ENCODE results near the gene PRSS53.

Gene PRSS53

GRCh38 chr16:31089199-31089598 lies 456 bp upstream of the PRSS53 start:
- H3K9me3 ChIP-seq (ENCODE audit: control insufficient read depth, low read length), result no peaks in the 10 kb centered on the region
- TF ChIP-seq, protein P1, sequence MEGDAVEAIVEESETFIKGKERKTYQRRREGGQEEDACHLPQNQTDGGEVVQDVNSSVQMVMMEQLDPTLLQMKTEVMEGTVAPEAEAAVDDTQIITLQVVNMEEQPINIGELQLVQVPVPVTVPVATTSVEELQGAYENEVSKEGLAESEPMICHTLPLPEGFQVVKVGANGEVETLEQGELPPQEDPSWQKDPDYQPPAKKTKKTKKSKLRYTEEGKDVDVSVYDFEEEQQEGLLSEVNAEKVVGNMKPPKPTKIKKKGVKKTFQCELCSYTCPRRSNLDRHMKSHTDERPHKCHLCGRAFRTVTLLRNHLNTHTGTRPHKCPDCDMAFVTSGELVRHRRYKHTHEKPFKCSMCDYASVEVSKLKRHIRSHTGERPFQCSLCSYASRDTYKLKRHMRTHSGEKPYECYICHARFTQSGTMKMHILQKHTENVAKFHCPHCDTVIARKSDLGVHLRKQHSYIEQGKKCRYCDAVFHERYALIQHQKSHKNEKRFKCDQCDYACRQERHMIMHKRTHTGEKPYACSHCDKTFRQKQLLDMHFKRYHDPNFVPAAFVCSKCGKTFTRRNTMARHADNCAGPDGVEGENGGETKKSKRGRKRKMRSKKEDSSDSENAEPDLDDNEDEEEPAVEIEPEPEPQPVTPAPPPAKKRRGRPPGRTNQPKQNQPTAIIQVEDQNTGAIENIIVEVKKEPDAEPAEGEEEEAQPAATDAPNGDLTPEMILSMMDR (IDR thresholded peaks at IDR 0.05), result no peak
- no peaks in the 10 kb centered on the region for H3K36me3 ChIP-seq (ENCODE audit: control insufficient read depth, insufficient read depth, low read length)

DNA sequence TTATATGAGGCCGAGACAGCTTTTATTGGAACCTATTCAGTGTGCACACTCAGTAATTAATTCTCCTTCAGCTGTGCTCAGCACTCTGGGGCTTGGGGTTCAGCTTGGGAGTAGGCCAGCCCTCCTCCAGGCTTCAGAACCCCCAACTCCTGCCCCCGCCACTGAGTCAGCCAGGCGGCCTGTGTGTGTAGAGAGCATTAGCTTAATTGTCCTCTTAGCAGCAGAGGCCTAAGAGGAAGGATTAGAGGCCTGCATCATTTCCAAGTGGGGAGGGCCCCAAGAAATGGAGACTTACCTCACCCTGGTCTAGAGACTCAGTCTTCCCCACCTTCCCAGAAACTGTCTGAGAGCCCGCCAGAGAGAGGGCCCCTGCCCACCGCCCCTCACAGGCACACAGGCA lies 772 bp downstream of the PRSS53 start:
- Histone ChIP-seq H3K79me2 (no peaks in the 10 kb centered on the region), H3K36me3 (ENCODE audit: control insufficient read depth, insufficient read depth, low read length) (no peaks in the 10 kb centered on the region), H3K27ac (no peak overlapping the region), H3K4me2 (ENCODE audit: low read length) (no peak overlapping the region), H3K4me1 (no peaks in the 10 kb centered on the region), H3K9ac (no peak overlapping the region), H2AFZ (no peak overlapping the region), H3K9me3 (ENCODE audit: control insufficient read depth, low read length) (no peaks in the 10 kb centered on the region), H3K27me3 (ENCODE audit: control insufficient read depth, insufficient read depth, low read length) (no peaks in the 10 kb centered on the region), H3K4me3 (ENCODE audit: low read depth, low read length) (no peak overlapping the region)
- TF ChIP-seq, protein P1 (IDR thresholded peaks at IDR 0.05), result no peak

More at GRCh38 chr16:31089199-31089598, 456 bp upstream of the PRSS53 start:
- Histone ChIP-seq H3K4me1 (no peaks in the 10 kb centered on the region), H3K9ac (no peak overlapping the region), H2AFZ (no peak overlapping the region), H3K4me3 (ENCODE audit: low read depth, low read length) (no peak overlapping the region), H3K4me2 (ENCODE audit: low read length) (no peak overlapping the region), H3K27ac (no peak overlapping the region), H3K27me3 (ENCODE audit: control insufficient read depth, insufficient read depth, low read length) (no peaks in the 10 kb centered on the region), H3K79me2 (no peaks in the 10 kb centered on the region)

GRCh38 chr16:31087481-31087880 lies 1.3 kb downstream of the PRSS53 start:
- Histone ChIP-seq H3K79me2 (no peaks in the 10 kb centered on the region), H3K4me1 (no peaks in the 10 kb centered on the region), H3K27ac (no peak overlapping the region), H3K4me3 (ENCODE audit: low read depth, low read length) (no peak overlapping the region), H2AFZ (no peak overlapping the region), H3K9me3 (ENCODE audit: control insufficient read depth, low read length) (no peaks in the 10 kb centered on the region), H3K4me2 (ENCODE audit: low read length) (no peak overlapping the region), H3K9ac (no peak overlapping the region), H3K36me3 (ENCODE audit: control insufficient read depth, insufficient read depth, low read length) (no peaks in the 10 kb centered on the region), H3K27me3 (ENCODE audit: control insufficient read depth, insufficient read depth, low read length) (no peaks in the 10 kb centered on the region)
- TF ChIP-seq, protein P1 (IDR thresholded peaks at IDR 0.05), result no peak

DNA sequence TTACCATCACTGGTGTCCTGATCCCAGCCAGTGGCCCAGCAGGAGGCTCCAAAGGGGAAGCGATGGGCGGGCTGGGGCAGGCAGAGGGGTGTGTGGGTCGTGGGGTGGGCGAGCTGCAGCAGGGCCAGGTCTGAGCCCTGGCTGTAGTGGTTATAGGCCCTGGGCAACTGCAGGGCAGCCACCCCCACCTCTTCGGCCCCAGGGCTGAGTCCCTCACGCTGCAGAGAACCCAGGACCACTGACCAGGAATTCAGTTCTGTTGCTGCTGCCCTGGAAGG lies 2.2 kb downstream of the PRSS53 start:
- Histone ChIP-seq H2AFZ (no peak overlapping the region), H3K4me2 (ENCODE audit: low read length) (no peak overlapping the region), H3K9ac (no peak overlapping the region), H3K27ac (no peak overlapping the region), H3K27me3 (ENCODE audit: control insufficient read depth, insufficient read depth, low read length) (no peaks in the 10 kb centered on the region), H3K36me3 (ENCODE audit: control insufficient read depth, insufficient read depth, low read length) (no peaks in the 10 kb centered on the region), H3K4me3 (ENCODE audit: low read depth, low read length) (no peak overlapping the region), H3K4me1 (no peaks in the 10 kb centered on the region), H3K79me2 (no peaks in the 10 kb centered on the region), H3K9me3 (ENCODE audit: control insufficient read depth, low read length) (no peaks in the 10 kb centered on the region)
- TF ChIP-seq, protein P1 (IDR thresholded peaks at IDR 0.05), result no peak

GRCh38 chr16:31085873-31086628 lies 2.7 kb downstream of the PRSS53 start:
- Histone ChIP-seq H2AFZ (no peak overlapping the region), H3K27me3 (ENCODE audit: control insufficient read depth, insufficient read depth, low read length) (no peaks in the 10 kb centered on the region), H3K27ac (no peak overlapping the region), H3K4me2 (ENCODE audit: low read length) (no peak overlapping the region), H3K9me3 (ENCODE audit: control insufficient read depth, low read length) (no peaks in the 10 kb centered on the region), H3K9ac (no peak overlapping the region), H3K36me3 (ENCODE audit: control insufficient read depth, insufficient read depth, low read length) (no peaks in the 10 kb centered on the region), H3K79me2 (peaks cover 4% of the 10 kb centered on the region), H3K4me3 (ENCODE audit: low read depth, low read length) (no peak overlapping the region), H3K4me1 (no peaks in the 10 kb centered on the region)
- TF ChIP-seq, protein P1 (IDR thresholded peaks at IDR 0.05), result no peak

Data from parathyroid adenoma (tissue), 2 donors.